SK-N-DZ (cell line): Measurements from ENCODE around the gene COPA. TPM values are rescaled to one million over a fixed set of nuclear protein-coding genes. Genes with fewer than 3 reads are reported as not detected.
"Not testable (repeated sequence)": the region's sequence is repeated elsewhere in the genome, so short reads cannot be mapped to it uniquely, and the experiment has no call there.

Source experiments
- DNase-seq: peaks from one replicate; pipeline ENCODE4 v3.0.0-alpha.2; 2015; ENCODE audit warnings: low spot score
- polyA plus RNA-seq, 2 experiments: library from polyadenylated mRNA; depleted of rRNA; stranded (reverse); fragments of >200 nt; gene quantifications; 2 replicates each; pipeline ENCODE4 v1.2.3, GENCODE V29; 2014

The COPA gene
- 89.3 and 103 TPM in 2 replicates for polyA plus RNA-seq (2014; cell fraction: cytosol; rRNA removed)
- 45.4 and 60.3 TPM in 2 replicates for polyA plus RNA-seq (2014; cell fraction: nucleus; rRNA removed)

DNA sequence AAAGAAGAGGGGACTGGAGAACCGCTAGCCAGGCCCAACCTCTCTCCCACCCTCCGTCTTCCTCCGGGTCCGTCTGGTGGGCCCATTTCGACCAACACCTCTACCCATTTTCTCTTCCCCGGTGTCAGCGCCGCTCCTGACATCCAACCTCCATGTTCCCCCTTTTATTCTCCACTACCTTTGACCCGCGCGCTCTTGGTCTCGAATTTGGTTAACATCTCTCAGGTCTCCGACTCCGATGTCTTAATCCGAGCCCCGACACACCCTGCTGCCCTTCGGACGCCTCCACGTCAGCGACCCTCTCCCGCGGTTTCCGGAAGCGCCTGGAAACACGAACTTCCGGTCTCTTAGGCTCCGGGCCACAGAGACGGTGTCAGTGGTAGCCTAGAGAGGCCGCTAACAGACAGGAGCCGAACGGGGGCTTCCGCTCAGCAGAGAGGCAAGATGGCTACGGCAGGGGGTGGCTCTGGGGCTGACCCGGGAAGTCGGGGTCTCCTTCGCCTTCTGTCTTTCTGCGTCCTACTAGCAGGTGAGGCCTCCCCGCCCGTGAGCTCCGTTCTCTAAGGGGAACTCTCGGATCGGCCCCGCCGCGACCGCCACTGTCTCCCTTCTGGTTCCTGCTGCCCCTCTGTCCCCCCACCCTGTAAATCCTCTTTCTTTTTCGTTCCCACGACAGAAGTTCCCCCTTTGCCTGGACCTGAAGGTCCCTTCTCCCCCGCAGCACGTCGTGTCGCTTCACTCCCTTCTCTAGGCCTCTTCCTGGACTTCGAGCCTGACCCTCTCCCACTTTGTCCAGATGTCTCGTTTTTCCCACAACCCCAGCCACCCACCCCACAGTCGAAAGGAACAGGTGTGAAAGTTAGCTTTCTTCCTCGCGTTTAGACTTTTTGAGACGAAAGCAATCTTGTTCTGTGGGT, at the start of gene COPA, which contains the start of gene NCSTN:
Gene COPA (minus strand): TSS at position 298 of the 917 bp plus-strand sequence. CDS start 80 bp downstream, at position 218.
Gene NCSTN (plus strand): TSS at position 431 of the 917 bp plus-strand sequence. CDS start 14 bp downstream, at position 445.
- peak; percentile 96 for DNase-seq

DNA sequence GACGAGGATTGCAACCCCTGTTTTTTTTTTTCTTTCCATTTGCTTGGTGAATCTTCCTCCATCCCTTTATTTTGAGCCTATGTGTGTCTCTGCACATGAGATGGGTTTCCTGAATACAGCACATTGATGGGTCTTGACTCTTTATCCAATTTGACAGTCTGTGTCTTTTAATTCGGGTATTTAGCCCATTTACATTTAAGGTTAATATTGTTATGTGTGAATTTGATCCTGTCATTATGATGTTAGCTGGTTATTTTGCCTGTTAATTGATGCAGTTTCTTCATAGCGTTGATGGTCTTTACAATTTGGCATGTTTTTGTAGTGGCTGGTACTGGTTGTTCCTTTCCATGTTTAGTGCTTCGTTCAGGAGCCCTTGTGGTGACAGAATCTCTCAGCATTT, 45.4 kb upstream of the COPA start:
- DNase-seq: not testable (repeated sequence)

DNA sequence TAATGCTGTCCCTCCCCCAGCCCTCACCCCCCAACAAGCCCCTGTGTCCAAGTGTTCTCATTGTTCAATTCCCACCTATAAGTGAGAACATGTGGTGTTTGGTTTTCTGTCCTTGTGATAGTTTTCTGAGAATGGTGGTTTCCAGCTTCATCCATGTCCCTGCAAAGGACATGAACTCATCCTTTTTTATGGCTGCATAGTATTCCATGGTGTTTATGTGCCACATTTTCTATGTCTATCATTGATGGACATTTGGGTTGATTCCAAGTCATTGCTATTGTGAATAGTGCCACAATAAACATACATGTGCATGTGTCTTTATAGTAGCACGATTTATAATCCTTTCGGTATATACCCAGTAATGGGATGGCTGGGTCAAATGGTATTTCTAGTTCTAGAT, 41.8 kb upstream of the COPA start:
- not testable (repeated sequence) for DNase-seq

DNA sequence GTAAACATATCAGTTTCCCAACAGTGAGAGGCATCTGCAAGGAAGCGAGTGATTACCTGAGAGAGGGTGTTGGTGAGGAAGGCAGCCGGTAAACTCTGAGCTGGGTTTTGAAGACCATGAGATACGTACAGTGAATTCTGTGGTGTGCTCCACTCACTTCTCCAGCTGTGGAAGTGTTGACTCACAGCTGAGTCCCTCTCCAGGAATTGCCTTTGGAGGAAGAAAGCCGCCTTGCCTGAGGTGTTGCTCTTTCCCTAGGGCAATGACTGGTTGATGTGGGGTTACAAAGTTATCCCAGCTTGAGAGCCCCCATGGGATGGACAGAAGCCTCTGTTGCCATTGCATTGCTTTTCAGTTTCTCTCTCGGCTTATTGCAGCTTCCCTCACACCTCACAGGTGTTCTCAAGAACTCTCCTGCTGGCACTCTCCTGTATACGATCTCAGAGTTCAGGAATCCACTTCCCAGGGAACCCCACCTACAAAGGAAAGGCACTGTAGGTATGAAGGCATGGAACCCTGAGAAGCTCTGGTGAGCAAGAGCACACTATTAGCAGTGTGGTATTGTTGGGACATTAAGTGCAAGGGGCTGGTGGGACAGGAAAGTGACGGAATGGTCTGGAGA, 34.6 kb upstream of the COPA start:
- DNase-seq: no peak

DNA sequence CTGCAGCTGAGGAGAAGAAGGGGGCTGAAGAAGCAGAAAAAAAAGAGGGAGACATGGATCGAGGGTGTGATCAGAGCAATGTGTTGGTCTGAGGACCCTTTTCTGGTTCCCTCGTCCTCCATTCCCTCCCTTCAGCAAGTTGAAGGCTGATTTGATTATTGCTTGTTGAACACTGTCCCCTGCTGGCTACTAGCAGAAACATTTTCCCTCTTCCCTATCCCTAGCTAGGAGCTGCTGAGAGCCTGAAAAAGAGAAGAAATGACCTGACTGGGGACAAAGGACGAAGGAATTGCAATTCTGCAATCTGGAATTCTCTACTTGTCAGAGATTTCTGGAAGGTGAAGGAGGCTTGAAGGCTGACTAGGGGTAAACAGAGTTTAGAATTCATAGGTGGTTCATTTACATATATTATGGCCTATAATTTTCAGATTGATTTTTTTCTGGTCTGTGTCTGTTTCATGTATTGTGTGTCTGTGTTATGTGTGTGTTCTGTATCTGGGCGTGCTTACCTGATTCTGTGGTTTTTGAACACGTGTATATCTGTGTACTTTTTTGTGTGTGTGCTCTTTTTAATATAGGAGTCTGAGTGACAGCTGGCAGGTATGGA, 33.6 kb upstream of the COPA start:
- peak; percentile 83 for DNase-seq

DNA sequence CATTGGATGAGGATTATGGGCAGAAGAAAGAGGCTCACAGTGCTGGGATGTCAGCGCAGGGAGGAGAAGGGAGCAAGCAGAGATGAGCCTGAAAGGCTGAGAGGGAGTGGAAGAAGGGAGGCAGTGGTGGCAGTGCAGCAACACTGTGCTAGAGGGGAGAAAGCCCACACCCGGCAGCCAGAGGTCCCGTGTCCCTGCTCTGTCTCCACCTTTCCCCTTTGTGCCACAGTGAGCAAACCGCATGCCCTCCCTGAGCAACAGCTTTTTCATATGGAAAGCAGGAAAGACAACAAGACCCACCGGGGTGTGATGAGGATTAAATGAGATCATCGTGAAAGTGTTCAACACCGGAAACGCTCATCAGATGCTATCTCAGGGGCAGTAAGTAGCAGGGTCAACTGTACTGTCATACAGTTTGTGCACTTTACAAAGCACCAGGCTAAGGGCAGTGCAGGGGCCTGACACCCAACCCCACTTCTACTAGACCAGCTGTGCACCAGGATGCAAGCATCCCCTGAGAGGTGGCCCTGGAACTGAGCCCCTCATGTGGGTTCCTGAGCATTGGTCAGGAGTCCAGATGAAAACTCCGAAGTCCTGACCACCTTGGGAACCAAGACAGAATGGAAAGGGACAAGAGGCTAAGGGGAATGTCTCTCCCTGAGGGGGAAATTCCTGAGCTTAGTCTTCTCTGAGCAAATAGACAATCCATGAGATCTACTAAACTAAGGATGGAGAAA, 32.9 kb upstream of the COPA start:
- DNase-seq: no peak

DNA sequence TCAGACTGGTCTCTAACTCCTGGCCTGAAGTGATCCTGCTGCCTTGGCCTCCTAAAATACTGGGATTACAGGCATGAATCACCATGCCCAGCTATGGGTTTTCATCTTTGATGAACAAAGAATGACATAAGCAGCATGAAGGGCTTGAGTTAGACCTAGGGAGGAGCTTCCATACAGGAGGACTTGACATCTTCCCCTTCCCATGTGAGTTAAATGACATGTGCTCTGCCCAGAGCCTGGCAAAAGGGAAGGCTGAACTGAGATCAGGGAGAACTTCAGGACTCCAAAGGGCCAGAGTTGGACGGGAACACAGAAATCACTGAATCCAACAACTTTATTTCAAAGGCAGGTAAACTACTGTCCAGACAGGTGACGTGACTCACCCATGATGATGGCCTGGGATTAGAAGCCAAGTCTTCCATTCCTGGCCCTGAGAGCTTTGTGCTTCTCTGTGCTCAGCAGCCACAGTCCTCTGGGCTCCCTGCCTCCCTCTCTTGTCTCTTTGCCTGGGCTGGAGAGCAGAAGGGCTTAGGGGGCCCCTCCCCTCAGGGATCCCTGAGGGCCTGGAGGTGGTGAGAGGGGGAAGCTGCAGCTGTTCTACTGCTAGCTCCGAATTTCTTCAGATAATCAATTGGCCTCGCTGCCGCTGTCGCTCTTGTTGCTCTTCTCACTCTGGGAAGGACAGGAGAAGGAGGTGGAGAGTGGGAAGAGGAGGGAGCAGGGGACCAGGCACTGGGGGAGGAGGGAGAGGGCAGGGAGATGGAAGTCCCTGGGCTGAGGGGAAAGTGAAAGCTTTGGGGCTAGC, 31.5 kb upstream of the COPA start:
- DNase-seq: peak; percentile 38

DNA sequence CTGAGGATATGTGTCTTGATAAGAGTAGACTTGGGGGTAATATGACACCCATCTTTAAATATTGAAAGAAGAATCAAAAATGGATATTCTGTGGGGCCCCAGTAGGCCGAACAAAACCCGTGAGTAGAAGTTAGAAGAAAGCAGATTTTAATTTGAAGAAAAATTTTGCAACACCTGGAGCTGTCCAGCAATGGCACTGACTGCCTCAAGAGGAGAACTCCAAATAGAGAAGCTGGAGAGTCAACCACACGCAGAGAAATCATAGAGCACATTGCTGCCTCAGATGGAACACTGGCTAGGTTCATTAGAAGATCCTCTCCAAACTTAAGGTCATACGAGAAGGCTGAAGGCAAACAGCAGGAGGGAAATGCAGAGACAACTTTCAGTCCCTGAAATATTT, 30.6 kb upstream of the COPA start:
- no peak for DNase-seq

DNA sequence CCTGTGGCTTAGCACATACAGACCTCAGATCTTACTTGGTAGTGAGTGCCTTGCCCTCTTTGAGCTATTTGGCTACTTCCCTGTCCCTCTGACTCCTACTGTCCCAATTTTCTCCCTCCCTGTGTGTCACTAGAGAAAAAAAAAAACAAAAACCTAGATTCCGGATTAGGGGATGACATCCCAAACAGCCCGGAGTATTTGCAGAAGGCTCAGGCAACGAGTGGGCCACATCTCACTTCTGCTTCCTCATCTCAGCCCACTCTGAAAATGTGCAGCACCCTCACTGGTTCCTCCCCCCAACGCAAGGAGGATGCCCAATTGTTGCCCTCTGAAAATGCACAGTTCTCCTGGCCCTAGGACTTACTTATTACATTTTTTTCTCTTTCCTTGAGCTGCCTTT, 28.7 kb upstream of the COPA start:
- DNase-seq: no peak

DNA sequence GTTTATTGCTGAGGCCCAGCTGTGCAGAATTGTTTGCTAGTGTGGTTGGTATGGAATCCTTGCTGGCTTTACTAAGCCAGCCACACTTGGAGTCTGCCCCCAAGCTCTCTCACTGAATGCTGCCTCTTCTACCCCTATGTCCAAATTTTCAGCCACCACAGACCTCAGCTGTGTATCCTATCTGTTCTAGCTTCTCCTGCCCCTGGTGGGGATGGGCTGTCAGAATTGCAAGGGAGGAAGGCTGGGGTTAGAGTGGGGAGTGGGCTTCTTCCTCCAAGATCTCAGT, 28.2 kb upstream of the COPA start:
- DNase-seq: no peak

DNA sequence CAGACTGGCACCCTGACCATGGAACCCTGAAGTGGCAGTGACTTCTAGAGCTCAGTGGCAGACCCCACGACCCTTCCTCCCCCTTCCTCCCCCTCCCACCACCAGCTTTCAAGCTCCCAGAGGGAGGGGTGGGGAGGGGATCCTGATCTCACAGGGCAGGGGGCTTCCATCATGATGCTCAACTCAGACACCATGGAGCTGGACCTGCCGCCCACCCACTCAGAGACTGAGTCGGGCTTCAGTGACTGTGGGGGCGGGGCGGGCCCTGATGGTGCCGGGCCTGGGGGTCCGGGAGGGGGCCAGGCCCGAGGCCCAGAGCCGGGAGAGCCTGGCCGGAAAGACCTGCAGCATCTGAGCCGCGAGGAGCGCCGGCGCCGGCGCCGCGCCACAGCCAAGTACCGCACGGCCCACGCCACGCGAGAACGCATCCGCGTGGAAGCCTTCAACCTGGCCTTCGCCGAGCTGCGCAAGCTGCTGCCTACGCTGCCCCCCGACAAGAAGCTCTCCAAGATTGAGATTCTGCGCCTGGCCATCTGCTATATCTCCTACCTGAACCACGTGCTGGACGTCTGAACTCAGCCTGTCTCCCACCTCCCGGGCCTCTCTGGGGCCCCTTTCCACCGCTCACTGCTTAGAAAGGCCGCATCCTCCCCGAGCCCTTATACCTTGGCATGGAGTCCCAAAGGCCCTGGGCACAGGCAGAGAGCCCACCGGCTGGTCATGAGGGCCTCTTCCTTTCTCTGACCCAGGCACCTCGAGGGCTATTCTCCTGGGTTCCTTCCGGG, 27.7 kb upstream of the COPA start:
- no peak for DNase-seq

DNA sequence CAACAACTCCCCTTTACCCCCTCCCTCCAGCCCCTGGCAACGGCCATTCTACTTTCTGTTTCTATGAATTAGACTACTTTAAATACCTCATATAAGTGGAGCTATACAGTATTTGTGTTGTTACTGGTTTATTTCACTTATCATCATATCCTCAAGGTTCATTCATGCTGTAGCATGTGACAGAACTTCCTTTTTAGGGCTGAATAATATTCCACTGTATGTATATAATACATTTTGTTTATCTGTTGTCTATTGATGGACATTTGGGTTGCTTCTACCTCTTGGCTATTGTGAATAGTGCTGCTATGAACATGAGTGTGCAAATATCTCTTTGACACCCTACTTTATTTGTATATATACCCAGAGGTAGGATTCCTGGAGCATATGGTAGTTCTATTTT, 26.0 kb upstream of the COPA start:
- no peak for DNase-seq

DNA sequence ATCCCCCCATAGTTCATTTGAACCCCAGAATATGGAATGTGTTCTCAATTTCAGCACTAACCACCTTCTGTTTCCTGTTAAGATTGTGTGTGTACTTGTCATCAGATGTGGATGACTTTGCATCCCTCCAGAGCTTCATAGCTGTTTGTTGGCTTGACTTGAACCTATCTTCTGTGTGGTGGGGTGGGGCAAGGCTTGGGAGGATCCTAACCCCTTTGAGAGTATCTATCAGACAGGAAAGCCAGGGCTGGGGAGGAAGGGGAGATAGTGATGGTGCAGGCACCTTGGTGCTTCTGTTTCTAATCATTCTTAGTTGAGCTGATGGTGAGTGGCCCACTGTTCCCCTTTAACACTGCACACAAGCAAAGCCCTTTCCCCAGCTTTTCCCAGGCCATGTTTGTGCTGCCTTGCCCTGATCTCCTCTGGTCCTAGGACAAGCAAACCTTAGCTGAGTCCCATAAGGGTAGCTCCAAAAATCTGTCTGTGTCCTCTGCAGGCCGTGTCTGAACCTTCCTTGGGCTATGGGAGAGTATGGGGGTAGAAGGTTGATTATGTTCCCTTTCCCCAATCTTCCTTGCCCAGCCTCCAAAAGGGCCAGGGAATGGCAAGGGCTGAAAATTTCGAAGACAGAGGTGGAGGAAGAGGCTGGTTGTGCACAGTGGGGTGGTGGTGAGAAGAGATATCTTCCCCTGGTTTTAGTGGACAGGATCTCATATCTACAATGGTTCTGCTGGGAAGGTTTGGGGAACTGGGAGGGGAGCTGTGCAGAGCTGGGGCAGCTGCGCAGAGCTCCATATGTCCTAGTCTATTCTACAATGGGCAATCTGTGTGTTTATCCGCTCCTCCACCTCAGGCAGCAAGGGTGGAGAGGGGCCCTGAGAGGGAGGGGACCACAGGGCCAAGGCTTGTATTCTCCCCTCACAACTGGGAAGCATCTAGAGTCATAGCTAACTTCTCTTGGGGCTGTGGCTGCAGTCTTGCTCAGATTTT, 25.2 kb upstream of the COPA start:
- no peak for DNase-seq

DNA sequence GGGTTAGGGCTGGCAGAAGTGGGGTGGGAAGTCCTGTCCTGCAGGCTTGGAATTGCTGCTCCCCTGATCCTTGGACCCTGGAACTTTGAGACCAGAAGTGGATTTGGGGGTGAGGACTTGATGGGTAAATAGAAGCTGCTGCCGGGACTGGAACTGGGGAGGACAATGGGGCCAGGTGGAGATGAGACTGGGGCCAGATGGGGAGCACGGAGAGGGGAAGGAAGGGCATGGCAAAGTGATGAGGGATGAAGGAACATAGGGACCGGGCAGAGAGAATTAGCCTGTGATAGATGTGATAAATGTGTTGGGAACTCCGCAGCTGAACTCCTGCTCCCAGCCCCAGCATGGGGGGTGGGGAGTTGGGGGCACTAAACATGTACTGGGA, 24.5 kb upstream of the COPA start:
- DNase-seq: no peak

DNA sequence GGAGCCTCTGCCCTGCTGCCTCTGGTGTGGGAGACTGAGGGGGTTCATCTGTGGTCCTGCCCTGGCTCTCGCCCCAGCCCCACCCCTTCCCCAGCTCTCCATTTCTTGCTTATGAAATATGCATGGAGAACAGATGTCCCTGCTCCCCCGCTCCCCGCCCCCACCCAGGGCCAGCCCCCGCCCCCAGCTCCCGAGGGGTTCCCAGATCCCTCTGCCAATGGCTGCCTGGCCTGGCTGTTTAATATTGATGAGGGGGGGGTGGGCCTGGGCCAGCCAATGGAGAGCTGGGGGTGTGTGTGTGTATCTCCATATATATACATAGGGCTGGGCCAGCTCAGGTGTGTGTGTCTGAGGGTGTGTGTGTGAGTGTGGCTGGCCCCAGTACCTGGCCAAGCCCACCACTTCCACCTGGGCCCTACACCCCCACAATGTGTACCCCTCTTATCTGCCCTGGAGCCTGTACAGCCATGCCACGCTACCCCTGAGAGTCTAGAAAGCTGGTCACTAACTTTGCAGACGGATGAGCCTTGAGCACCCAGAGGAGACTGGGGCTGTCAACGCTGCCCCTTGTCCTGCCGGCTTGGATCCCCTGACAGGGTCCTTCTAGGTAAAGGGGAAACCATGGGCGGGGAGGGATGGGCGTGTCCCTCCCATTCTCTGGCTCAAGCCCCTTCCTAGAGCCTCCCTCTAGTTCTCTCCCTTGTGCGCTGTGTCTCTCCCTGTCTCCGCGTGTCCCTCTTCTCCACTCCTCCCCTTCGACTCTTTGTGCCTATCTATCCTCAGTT, 23.9 kb upstream of the COPA start, which contains the start of gene NHLH1:
Gene NHLH1 (plus strand): TSS at position 341 of the 785 bp plus-strand sequence. CDS start 3,661 bp downstream, outside the sequence.
- DNase-seq: no peak

DNA sequence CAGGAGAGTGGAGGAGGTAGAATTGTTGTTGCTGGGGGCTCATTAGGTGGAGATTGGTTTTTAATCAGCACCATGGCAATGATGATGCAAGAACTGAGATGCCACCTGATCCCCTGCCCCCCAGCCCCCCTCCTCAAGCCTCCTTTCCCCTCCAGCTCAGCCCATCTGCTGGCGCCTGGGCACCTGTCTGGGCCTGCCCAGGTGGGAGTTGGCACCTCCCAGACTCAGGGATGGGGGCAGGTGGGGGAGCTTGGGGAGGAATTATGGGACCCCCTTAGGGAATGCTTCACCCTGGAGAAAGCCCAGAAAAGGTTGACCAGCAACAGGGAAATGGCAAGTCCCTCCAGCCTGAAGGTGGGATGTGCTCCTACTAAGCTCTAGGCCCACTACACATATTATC, 22.3 kb upstream of the COPA start:
- no peak for DNase-seq

DNA sequence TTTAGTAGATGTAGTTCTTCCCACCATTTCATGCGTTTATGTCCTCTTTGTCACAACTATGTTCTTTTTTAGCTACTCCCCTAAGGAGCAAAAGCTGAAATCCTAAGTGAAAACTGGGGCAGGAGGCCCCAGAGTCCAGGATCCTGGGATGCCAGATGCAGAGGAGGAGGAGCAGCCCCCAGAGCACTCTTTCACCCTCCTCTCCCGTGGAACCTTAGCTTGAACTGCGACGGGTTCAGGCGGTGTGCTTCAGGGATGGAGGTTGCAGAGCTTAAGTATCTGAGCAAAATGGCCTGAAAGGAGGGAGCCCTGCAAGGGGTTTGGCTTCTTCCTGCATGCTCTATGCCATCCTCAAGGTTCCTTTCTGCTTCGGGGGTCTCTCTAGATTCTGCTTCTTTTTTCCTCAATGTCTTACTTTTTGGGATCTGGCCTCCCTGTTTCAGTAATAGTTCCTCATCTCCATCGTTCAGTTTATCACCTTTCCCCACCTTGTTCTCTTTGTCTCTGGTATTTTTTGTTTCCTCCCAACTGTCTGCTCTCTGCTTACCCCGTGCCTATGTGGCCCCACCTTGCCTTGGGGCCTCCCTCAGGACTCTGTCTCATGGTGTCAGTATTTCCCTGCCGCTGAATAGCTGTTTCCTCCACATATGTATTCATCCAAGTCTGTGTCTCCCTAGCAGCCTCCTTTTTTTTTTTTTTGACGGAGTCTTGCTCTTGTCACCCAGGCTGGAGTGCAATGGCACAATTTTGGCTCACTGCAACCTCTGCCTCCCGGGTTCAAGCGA, 21.1 kb upstream of the COPA start:
- DNase-seq: no peak
